Measurements from ENCODE around the gene HTT. TPM values are rescaled to one million over a fixed set of nuclear protein-coding genes. Genes with fewer than 3 reads are reported as not detected.

HTT gene
- total RNA-seq, 2 donors from 2014 or later, result 18.1 to 30.5 TPM

GRCh38 chr4:3238721-3239120, 164.2 kb downstream of the HTT start:
- H3K27ac ChIP-seq, result no peak overlapping the region
- no peak for TF ChIP-seq CTCF (IDR thresholded peaks at IDR 0.05)
- H3K9me3 ChIP-seq, result no peaks in the 10 kb centered on the region
- peaks cover 48% of the 10 kb centered on the region for H3K36me3 ChIP-seq
- no peaks in the 10 kb centered on the region for H3K27me3 ChIP-seq
- H3K4me3 ChIP-seq, result no peak overlapping the region
- H3K4me1 ChIP-seq, result no peaks in the 10 kb centered on the region
- DNase-seq (ENCODE audit: low spot score), result no peak

GRCh38 chr4:3239303-3239702, 164.8 kb downstream of the HTT start:
- DNase-seq (ENCODE audit: low spot score), result no peak
- no peak overlapping the region for H3K4me3 ChIP-seq
- H3K9me3 ChIP-seq, result no peaks in the 10 kb centered on the region
- no peak overlapping the region for H3K27ac ChIP-seq
- H3K36me3 ChIP-seq, result peaks cover 47% of the 10 kb centered on the region
- no peaks in the 10 kb centered on the region for H3K4me1 ChIP-seq
- H3K27me3 ChIP-seq, result no peaks in the 10 kb centered on the region
- no peak for TF ChIP-seq CTCF (IDR thresholded peaks at IDR 0.05)

- H3K36me3 ChIP-seq, result peaks cover 42% of the 10 kb centered on the region
Observed at GRCh38 chr4:3239998-3240920, 165.8 kb downstream of the HTT start.

GRCh38 chr4:3240936-3241522, 166.5 kb downstream of the HTT start:
- H3K27me3 ChIP-seq, result no peaks in the 10 kb centered on the region
- no peak for TF ChIP-seq CTCF (IDR thresholded peaks at IDR 0.05)
- H3K4me1 ChIP-seq, result no peaks in the 10 kb centered on the region
- no peak overlapping the region for H3K4me3 ChIP-seq
- no peak for DNase-seq (ENCODE audit: low spot score)
- no peak overlapping the region for H3K27ac ChIP-seq
- H3K9me3 ChIP-seq, result no peaks in the 10 kb centered on the region
- H3K36me3 ChIP-seq, result peaks cover 34% of the 10 kb centered on the region

More at GRCh38 chr4:3239998-3240920, 165.8 kb downstream of the HTT start:
- Histone ChIP-seq H3K9me3 (no peaks in the 10 kb centered on the region), H3K4me1 (no peaks in the 10 kb centered on the region), H3K4me3 (no peak overlapping the region), H3K27me3 (no peaks in the 10 kb centered on the region), H3K27ac (no peak overlapping the region)
- no peak for DNase-seq (ENCODE audit: low spot score)
- no peak for TF ChIP-seq CTCF (IDR thresholded peaks at IDR 0.05)

- no peaks in the 10 kb centered on the region for H3K4me1 ChIP-seq
- no peak overlapping the region for H3K27ac ChIP-seq
- peaks cover 29% of the 10 kb centered on the region for H3K36me3 ChIP-seq
- TF ChIP-seq CTCF (IDR thresholded peaks at IDR 0.05), result no peak
- no peak overlapping the region for H3K4me3 ChIP-seq
- no peak for DNase-seq (ENCODE audit: low spot score)
- no peaks in the 10 kb centered on the region for H3K9me3 ChIP-seq
- H3K27me3 ChIP-seq, result no peaks in the 10 kb centered on the region
Observed at GRCh38 chr4:3241898-3242524, 167.5 kb downstream of the HTT start.
